Upper lobe of right lung (tissue), 1 donor: ENCODE results near the gene SMYD5. TPM values are rescaled to one million over a fixed set of nuclear protein-coding genes. Genes with fewer than 3 reads are reported as not detected.
A peak's percentile ranks its signal among the peaks of the same experiment; 100 is the strongest.

Experiments used
- ATAC-seq: fragments of 200-7000 bp; cut with Tn5 transposase; one replicate; pipeline ENCODE4 v1.9.1; 2020; ENCODE audit warnings: mild to moderate bottlenecking, moderate library complexity
- DNase-seq: peaks from one replicate; pipeline ENCODE4 v3.0.0-alpha.2; 2020
- H3K27ac ChIP-seq: fragments of 200-600 bp; one replicate; pipeline ENCODE4 v1.8.0; 2022
- H3K27me3 ChIP-seq: fragments of 200-600 bp; one replicate; pipeline ENCODE4 v1.8.0; 2022; ENCODE audit warnings: mild to moderate bottlenecking
- H3K36me3 ChIP-seq: fragments of 200-600 bp; one replicate; pipeline ENCODE4 v1.8.0; 2022
- H3K4me1 ChIP-seq: fragments of 200-600 bp; one replicate; pipeline ENCODE4 v1.8.0; 2022
- H3K4me3 ChIP-seq: fragments of 200-600 bp; one replicate; pipeline ENCODE4 v1.8.0; 2022; ENCODE audit warnings: mild to moderate bottlenecking
- H3K9me3 ChIP-seq: fragments of 200-600 bp; one replicate; pipeline ENCODE4 v1.8.0; 2022
- intact Hi-C: fragments of 100-400 bp; cut with DNase I; formaldehyde crosslinking; loops from one replicate; pipeline ENCODE4 v1.11.0; 2022
- total RNA-seq: library from RNA; stranded (reverse); fragmentation: NEBNext Ultra II Directional; extraction: Animal tissue kit (Norgen Biotek cat#: 25700); gene quantifications from one replicate; pipeline ENCODE4 v1.2.1, GENCODE V29; 2021
- TF ChIP-seq, protein P1 (sequence below): fragments of 200-600 bp; IDR thresholded peaks from one replicate; pipeline ENCODE4 v1.8.0; 2022; ENCODE audit warnings: antibody characterized with exemption
- donor health status: DM: no; HTN: yes; CAD: no; lungs with severe emphysema.

The SMYD5 gene
- total RNA-seq, 1 donor from 2014 or later, result 16.8 TPM

- peaks cover 54% of the 10 kb centered on the region for H3K27me3 ChIP-seq
- no peak overlapping the region for H3K27ac ChIP-seq
- peak; percentile 73 for DNase-seq
- H3K36me3 ChIP-seq, result no peaks in the 10 kb centered on the region
- peak overlapping the region; percentile 34 for H3K4me3 ChIP-seq
- ATAC-seq, result peak; percentile 90
- TF ChIP-seq, protein P1, sequence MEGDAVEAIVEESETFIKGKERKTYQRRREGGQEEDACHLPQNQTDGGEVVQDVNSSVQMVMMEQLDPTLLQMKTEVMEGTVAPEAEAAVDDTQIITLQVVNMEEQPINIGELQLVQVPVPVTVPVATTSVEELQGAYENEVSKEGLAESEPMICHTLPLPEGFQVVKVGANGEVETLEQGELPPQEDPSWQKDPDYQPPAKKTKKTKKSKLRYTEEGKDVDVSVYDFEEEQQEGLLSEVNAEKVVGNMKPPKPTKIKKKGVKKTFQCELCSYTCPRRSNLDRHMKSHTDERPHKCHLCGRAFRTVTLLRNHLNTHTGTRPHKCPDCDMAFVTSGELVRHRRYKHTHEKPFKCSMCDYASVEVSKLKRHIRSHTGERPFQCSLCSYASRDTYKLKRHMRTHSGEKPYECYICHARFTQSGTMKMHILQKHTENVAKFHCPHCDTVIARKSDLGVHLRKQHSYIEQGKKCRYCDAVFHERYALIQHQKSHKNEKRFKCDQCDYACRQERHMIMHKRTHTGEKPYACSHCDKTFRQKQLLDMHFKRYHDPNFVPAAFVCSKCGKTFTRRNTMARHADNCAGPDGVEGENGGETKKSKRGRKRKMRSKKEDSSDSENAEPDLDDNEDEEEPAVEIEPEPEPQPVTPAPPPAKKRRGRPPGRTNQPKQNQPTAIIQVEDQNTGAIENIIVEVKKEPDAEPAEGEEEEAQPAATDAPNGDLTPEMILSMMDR, result no peak
- H3K4me1 ChIP-seq, result peaks cover 14% of the 10 kb centered on the region
- intact Hi-C loops, result no loop called here
- H3K9me3 ChIP-seq, result no peaks in the 10 kb centered on the region
Observed at GRCh38 chr2:73203055-73203681, 10.9 kb upstream of the SMYD5 start.

GRCh38 chr2:73205611-73206010 is 8.4 kb upstream of the SMYD5 start:
- H3K4me1 ChIP-seq, result peaks cover 14% of the 10 kb centered on the region
- DNase-seq (peak; percentile 6), ATAC-seq (no peak)
- intact Hi-C loops, result no loop called here
- H3K36me3 ChIP-seq, result no peaks in the 10 kb centered on the region
- no peaks in the 10 kb centered on the region for H3K9me3 ChIP-seq
- H3K27ac ChIP-seq, result no peak overlapping the region
- H3K27me3 ChIP-seq, result peaks cover 39% of the 10 kb centered on the region
- H3K4me3 ChIP-seq, result no peak overlapping the region
- TF ChIP-seq, protein P1, result no peak

GRCh38 chr2:73208258-73208657 is 5.8 kb upstream of the SMYD5 start:
- DNase-seq, result no peak
- Histone ChIP-seq H3K4me1 (peaks cover 8% of the 10 kb centered on the region), H3K36me3 (no peaks in the 10 kb centered on the region), H3K9me3 (no peaks in the 10 kb centered on the region), H3K4me3 (no peak overlapping the region), H3K27ac (no peak overlapping the region), H3K27me3 (peaks cover 15% of the 10 kb centered on the region)
- intact Hi-C loops, result no loop called here
- TF ChIP-seq, protein P1, result no peak
- ATAC-seq, result no peak

DNA sequence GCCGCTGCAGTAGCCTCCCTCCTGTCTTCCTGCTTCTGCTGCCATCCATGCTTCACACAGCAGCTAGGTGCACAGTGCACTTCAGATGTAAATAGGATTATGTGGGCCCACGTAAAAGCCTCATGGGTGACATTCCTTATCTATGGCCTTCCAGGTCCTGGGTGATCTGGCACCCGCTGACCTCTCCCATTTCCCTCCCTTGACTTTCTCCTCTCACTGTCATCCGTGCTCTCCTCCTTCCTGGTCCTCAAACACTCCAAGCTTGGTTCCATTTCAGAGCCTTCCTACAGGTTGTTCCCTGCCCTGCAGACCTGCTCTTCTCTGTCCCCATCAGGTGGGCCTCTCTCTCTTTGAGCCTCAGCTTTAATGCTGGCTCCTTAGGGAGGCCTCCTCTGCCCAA is 4.0 kb upstream of the SMYD5 start:
- intact Hi-C loops, result no loop called here
- H3K4me1 ChIP-seq, result peaks cover 14% of the 10 kb centered on the region
- no peaks in the 10 kb centered on the region for H3K9me3 ChIP-seq
- H3K27ac ChIP-seq, result no peak overlapping the region
- H3K27me3 ChIP-seq, result peaks cover 4% of the 10 kb centered on the region
- DNase-seq (no peak), ATAC-seq (no peak)
- H3K36me3 ChIP-seq, result no peaks in the 10 kb centered on the region
- no peak overlapping the region for H3K4me3 ChIP-seq
- TF ChIP-seq, protein P1, result no peak

DNA sequence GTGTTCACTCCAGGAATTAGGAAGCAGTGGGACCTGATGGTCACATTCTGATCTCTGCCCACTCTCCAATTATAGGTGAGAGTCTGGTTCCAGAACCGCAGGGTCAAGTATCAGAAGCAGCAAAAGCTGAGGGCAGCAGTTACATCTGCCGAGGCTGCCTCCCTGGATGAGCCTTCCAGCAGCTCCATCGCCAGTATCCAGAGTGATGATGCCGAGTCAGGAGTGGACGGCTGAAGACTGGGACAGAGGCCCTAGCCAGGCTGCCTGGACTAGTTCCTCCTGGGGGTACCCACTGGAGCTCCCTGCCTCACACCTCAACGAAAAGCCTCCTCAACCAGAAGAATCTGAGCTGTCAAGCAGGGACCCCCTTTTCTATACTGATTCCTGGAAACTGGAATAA is 3.3 kb upstream of the SMYD5 start:
- Histone ChIP-seq H3K36me3 (no peaks in the 10 kb centered on the region), H3K4me1 (peaks cover 19% of the 10 kb centered on the region), H3K4me3 (no peak overlapping the region), H3K27ac (no peak overlapping the region), H3K9me3 (no peaks in the 10 kb centered on the region), H3K27me3 (no peaks in the 10 kb centered on the region)
- DNase-seq, result no peak
- TF ChIP-seq, protein P1, result no peak
- no peak for ATAC-seq
- intact Hi-C loops, result no loop called here

DNA sequence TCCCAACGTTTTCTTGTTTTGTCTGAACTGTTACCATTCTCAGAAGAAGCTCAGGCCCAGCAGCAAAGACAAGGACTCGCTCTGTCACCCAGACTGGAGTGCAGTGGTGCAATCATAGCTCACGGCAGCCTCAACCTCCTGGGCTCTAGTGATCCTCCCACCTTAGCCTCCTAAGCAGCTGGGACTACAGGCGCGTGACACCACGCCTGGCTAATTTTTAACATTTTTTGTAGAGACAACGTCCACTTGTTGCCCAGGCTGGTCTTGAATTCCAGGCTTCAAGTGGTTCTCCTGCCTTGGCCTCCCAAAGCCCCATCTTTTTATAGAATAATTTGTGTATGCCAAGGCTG is 2.0 kb upstream of the SMYD5 start:
- intact Hi-C loops, result no loop called here
- no peaks in the 10 kb centered on the region for H3K36me3 ChIP-seq
- H3K27ac ChIP-seq, result no peak overlapping the region
- peak; percentile 22 for DNase-seq
- no peaks in the 10 kb centered on the region for H3K27me3 ChIP-seq
- no peak overlapping the region for H3K4me3 ChIP-seq
- H3K4me1 ChIP-seq, result peaks cover 19% of the 10 kb centered on the region
- H3K9me3 ChIP-seq, result no peaks in the 10 kb centered on the region
- TF ChIP-seq, protein P1, result no peak
- no peak for ATAC-seq
